SK-N-SH treated with all-trans-retinoic acid at 6 μM for 48 hours (cell line): ENCODE data around the gene LAMP5.

ENCODE experiments used
- ATAC-seq: fragments of 200-7000 bp; cut with Tn5 transposase; 3 replicates; pipeline ENCODE4 v1.9.1; 2020; ENCODE audit warnings: mild to moderate bottlenecking, moderate library complexity
- ARNTL ChIP-seq: fragments of 450-650 bp; formaldehyde crosslinking; IDR thresholded peaks from 2 replicates; pipeline ENCODE4 v1.5.0; 2020; ENCODE audit warnings: low read depth, mild to moderate bottlenecking, moderate library complexity, borderline replicate concordance
- CSDC2 ChIP-seq: fragments of 250-450 bp; sonication (Bioruptor Pico); IDR thresholded peaks from 2 replicates; pipeline ENCODE4 v1.5.0; 2020; ENCODE audit warnings: mild to moderate bottlenecking, moderate library complexity
- GLIS3 ChIP-seq: fragments of 250-450 bp; sonication (Bioruptor Pico); IDR thresholded peaks from 2 replicates; pipeline ENCODE4 v1.5.0; 2020; ENCODE audit warnings: mild to moderate bottlenecking, moderate library complexity
- ISL1 ChIP-seq: fragments of 250-450 bp; sonication (Bioruptor Pico); IDR thresholded peaks from 2 replicates; pipeline ENCODE4 v2.1.2; 2022; ENCODE audit warnings: mild to moderate bottlenecking, moderate library complexity
- OSR1 ChIP-seq: fragments of 250-450 bp; sonication (Bioruptor Pico); IDR thresholded peaks from 2 replicates; pipeline ENCODE4 v1.8.0; 2022; ENCODE audit warnings: moderate library complexity, mild to moderate bottlenecking, inconsistent platforms
- PPARA ChIP-seq: fragments of 250-450 bp; sonication (Bioruptor Pico); IDR thresholded peaks from 2 replicates; pipeline ENCODE4 v1.5.0; 2020; ENCODE audit warnings: mild to moderate bottlenecking, borderline replicate concordance
- TOX ChIP-seq: fragments of 250-450 bp; sonication (Bioruptor Pico); IDR thresholded peaks from 2 replicates; pipeline ENCODE4 v1.8.0; 2021; ENCODE audit warnings: mild to moderate bottlenecking, moderate library complexity, borderline replicate concordance
- ZC3H10 ChIP-seq: fragments of 250-450 bp; sonication (Bioruptor Pico); IDR thresholded peaks from 2 replicates; pipeline ENCODE4 v1.5.1; 2021; ENCODE audit warnings: mild to moderate bottlenecking, moderate library complexity
- ZFP3 ChIP-seq: fragments of 250-450 bp; sonication (Bioruptor Pico); IDR thresholded peaks from 2 replicates; pipeline ENCODE4 v1.5.0; 2020; ENCODE audit warnings: mild to moderate bottlenecking, moderate library complexity
- ZFP30 ChIP-seq: fragments of 450-650 bp; formaldehyde crosslinking; IDR thresholded peaks from 2 replicates; pipeline ENCODE4 v1.5.0; 2022; ENCODE audit warnings: mild to moderate bottlenecking, moderate library complexity
- ZNF565 ChIP-seq: fragments of 450-650 bp; formaldehyde crosslinking; conservative IDR thresholded peaks from 2 replicates; pipeline ENCODE4 v1.5.0; 2020; ENCODE audit warnings: low read depth, mild to moderate bottlenecking, moderate library complexity
- ZNF70 ChIP-seq: fragments of 450-650 bp; formaldehyde crosslinking; IDR thresholded peaks from 2 replicates; pipeline ENCODE4 v1.5.0; 2020; ENCODE audit warnings: mild to moderate bottlenecking, moderate library complexity
- ZNF8 ChIP-seq: fragments of 450-650 bp; formaldehyde crosslinking; IDR thresholded peaks from 2 replicates; pipeline ENCODE4 v1.5.0; 2020; ENCODE audit warnings: mild to moderate bottlenecking, moderate library complexity
- TF ChIP-seq, protein P1 (sequence below): fragments of 250-450 bp; sonication (Bioruptor Pico); IDR thresholded peaks from 2 replicates; pipeline ENCODE4 v1.5.0; 2020; ENCODE audit warnings: mild to moderate bottlenecking, moderate library complexity
- TF ChIP-seq, protein P2 (sequence below): fragments of 250-450 bp; sonication (Bioruptor Pico); IDR thresholded peaks from 2 replicates; pipeline ENCODE4 v1.5.1; 2020; ENCODE audit warnings: low read depth, mild to moderate bottlenecking, moderate library complexity
- TF ChIP-seq, protein P3 (sequence below): fragments of 250-450 bp; sonication (Bioruptor Pico); IDR thresholded peaks from 2 replicates; pipeline ENCODE4 v1.8.0; 2021; ENCODE audit warnings: low read depth, mild to moderate bottlenecking, moderate library complexity, borderline replicate concordance
- TF ChIP-seq, protein P4 (sequence below): fragments of 250-450 bp; sonication (Bioruptor Pico); IDR thresholded peaks from 2 replicates; pipeline ENCODE4 v1.8.0; 2020; ENCODE audit warnings: mild to moderate bottlenecking, moderate library complexity, borderline replicate concordance
- TF ChIP-seq, protein P5 (sequence below): fragments of 250-450 bp; sonication (Bioruptor Pico); IDR thresholded peaks from 2 replicates; pipeline ENCODE4 v1.5.1; 2021; ENCODE audit warnings: mild to moderate bottlenecking, moderate library complexity

The LAMP5 gene

DNA sequence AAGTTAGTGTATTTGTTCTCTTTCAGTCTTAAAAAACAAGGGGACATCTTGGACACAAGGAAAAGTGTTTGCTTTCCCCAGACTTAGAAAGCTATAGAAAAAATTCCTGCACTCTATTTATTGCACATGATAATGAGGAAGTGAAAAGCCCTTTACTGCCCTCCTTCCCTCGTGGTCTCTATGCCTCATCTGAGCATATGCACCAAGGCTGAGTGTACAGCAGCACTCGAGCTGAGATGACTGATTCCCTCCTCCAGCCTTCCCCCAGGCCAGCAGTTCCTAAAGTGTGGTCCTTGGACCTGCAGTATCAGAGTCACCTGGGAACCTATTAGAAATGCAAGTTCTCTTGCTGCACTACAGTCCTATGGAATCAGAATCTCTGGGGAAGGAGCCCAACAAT is 14.3 kb upstream of the LAMP5 start:
- ATAC-seq: peak; percentile 49
- TF ChIP-seq ZFP30 (no peak), ARNTL (CRISPR knock-in tag) (no peak)
- TF ChIP-seq, protein P1, sequence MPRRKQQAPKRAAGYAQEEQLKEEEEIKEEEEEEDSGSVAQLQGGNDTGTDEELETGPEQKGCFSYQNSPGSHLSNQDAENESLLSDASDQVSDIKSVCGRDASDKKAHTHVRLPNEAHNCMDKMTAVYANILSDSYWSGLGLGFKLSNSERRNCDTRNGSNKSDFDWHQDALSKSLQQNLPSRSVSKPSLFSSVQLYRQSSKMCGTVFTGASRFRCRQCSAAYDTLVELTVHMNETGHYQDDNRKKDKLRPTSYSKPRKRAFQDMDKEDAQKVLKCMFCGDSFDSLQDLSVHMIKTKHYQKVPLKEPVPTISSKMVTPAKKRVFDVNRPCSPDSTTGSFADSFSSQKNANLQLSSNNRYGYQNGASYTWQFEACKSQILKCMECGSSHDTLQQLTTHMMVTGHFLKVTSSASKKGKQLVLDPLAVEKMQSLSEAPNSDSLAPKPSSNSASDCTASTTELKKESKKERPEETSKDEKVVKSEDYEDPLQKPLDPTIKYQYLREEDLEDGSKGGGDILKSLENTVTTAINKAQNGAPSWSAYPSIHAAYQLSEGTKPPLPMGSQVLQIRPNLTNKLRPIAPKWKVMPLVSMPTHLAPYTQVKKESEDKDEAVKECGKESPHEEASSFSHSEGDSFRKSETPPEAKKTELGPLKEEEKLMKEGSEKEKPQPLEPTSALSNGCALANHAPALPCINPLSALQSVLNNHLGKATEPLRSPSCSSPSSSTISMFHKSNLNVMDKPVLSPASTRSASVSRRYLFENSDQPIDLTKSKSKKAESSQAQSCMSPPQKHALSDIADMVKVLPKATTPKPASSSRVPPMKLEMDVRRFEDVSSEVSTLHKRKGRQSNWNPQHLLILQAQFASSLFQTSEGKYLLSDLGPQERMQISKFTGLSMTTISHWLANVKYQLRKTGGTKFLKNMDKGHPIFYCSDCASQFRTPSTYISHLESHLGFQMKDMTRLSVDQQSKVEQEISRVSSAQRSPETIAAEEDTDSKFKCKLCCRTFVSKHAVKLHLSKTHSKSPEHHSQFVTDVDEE: no peak

DNA sequence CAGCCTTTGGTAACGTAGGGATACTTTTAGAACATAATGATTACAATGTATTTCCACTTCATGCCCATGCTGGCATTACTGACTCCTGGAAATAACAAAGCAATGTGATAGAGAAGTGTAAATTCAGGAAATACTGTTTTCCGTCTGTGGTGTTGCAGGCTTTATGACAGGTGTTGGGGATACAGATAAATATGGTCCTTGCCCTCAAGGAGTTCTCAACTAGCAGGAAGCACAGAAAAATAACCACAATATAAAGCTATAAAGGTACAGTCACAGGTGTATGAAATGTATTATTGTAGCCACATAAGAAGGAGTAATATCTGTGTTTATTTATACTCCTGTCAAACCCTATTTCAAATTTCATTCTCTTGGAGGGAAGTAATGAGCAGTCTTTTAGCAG is 12.9 kb upstream of the LAMP5 start:
- TF ChIP-seq ISL1 (CRISPR knock-in tag) (no peak), OSR1 (no peak), GLIS3 (CRISPR knock-in tag) (no peak), ZNF70 (CRISPR knock-in tag) (no peak), ZFP3 (CRISPR knock-in tag) (no peak), ZNF8 (CRISPR knock-in tag) (no peak), ZC3H10 (CRISPR knock-in tag) (no peak), ZNF565 (CRISPR knock-in tag) (no peak), CSDC2 (CRISPR knock-in tag) (no peak), ZFP30 (no peak), TOX (CRISPR knock-in tag) (no peak), PPARA (CRISPR knock-in tag) (no peak)
- TF ChIP-seq, protein P2, sequence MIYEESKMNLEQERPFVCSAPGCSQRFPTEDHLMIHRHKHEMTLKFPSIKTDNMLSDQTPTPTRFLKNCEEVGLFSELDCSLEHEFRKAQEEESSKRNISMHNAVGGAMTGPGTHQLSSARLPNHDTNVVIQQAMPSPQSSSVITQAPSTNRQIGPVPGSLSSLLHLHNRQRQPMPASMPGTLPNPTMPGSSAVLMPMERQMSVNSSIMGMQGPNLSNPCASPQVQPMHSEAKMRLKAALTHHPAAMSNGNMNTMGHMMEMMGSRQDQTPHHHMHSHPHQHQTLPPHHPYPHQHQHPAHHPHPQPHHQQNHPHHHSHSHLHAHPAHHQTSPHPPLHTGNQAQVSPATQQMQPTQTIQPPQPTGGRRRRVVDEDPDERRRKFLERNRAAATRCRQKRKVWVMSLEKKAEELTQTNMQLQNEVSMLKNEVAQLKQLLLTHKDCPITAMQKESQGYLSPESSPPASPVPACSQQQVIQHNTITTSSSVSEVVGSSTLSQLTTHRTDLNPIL (CRISPR knock-in tag): no peak
- TF ChIP-seq, protein P3, sequence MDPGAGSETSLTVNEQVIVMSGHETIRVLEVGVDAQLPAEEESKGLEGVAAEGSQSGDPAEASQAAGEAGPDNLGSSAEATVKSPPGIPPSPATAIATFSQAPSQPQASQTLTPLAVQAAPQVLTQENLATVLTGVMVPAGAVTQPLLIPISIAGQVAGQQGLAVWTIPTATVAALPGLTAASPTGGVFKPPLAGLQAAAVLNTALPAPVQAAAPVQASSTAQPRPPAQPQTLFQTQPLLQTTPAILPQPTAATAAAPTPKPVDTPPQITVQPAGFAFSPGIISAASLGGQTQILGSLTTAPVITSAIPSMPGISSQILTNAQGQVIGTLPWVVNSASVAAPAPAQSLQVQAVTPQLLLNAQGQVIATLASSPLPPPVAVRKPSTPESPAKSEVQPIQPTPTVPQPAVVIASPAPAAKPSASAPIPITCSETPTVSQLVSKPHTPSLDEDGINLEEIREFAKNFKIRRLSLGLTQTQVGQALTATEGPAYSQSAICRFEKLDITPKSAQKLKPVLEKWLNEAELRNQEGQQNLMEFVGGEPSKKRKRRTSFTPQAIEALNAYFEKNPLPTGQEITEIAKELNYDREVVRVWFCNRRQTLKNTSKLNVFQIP (CRISPR knock-in tag): no peak
- TF ChIP-seq, protein P1: no peak
- TF ChIP-seq, protein P4, sequence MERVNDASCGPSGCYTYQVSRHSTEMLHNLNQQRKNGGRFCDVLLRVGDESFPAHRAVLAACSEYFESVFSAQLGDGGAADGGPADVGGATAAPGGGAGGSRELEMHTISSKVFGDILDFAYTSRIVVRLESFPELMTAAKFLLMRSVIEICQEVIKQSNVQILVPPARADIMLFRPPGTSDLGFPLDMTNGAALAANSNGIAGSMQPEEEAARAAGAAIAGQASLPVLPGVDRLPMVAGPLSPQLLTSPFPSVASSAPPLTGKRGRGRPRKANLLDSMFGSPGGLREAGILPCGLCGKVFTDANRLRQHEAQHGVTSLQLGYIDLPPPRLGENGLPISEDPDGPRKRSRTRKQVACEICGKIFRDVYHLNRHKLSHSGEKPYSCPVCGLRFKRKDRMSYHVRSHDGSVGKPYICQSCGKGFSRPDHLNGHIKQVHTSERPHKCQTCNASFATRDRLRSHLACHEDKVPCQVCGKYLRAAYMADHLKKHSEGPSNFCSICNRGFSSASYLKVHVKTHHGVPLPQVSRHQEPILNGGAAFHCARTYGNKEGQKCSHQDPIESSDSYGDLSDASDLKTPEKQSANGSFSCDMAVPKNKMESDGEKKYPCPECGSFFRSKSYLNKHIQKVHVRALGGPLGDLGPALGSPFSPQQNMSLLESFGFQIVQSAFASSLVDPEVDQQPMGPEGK (CRISPR knock-in tag): no peak
- TF ChIP-seq, protein P5, sequence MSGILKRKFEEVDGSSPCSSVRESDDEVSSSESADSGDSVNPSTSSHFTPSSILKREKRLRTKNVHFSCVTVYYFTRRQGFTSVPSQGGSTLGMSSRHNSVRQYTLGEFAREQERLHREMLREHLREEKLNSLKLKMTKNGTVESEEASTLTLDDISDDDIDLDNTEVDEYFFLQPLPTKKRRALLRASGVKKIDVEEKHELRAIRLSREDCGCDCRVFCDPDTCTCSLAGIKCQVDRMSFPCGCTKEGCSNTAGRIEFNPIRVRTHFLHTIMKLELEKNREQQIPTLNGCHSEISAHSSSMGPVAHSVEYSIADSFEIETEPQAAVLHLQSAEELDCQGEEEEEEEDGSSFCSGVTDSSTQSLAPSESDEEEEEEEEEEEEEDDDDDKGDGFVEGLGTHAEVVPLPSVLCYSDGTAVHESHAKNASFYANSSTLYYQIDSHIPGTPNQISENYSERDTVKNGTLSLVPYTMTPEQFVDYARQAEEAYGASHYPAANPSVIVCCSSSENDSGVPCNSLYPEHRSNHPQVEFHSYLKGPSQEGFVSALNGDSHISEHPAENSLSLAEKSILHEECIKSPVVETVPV (CRISPR knock-in tag): no peak
- TF ChIP-seq, all 23 proteins: peak for 0
- no peak for ATAC-seq
